ENCODE data around the gene SPTAN1. TPM values are rescaled to one million over a fixed set of nuclear protein-coding genes. Genes with fewer than 3 reads are reported as not detected.
"Not testable (repeated sequence)": the region's sequence is repeated elsewhere in the genome, so short reads cannot be mapped to it uniquely, and the experiment has no call there.

Gene SPTAN1
- 75.7 TPM for total RNA-seq

- ATAC-seq, result peak; percentile 90
- DNase-seq (ENCODE audit: low spot score), result peak; percentile 91
Measured at GRCh38 chr9:128552153-128552743, at the start of gene SPTAN1. Gene SPTAN1 (plus strand): TSS chr9:128552587. CDS start chr9:128566741, 14,154 bp downstream.

DNA sequence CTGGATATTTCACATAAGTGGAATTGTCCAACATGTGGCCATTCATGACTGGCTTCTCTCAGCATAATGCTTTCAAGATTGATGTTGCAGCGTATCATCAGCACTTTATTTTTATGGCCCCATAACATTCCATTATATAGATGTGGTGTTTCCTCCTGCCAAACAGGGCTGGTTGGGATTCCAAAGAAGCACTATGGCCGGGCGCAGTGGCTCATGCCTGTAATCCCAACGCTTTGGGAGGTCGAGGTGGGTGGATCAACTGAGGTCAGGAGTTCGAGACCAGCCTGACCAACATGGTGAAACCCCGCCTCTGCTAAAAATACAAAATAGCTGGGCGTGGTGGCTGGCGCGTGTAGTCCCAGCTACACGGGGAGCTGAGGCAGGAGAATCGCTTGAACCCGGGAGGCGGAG, 49.0 kb upstream of the SPTAN1 start:
- not testable (repeated sequence) for DNase-seq (ENCODE audit: low spot score); ATAC-seq

DNA sequence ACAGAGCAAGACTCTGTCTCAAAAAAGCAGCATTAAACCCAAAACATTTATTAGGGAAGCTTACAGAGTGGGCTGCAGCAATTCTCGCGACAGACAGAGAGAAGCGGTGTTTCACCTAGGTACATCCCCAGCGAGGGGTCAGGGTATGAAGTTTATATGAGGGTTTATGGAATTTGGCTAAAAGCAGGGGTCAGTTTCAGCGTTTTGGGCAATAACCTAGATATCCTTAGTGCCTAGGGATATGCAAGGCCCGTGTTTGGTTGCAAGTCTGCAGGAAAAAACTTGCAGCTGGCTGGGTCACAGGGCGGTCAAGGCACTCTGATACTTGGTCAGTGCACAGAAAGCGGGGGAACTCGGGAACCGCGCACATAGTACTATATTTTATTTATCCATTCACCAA, 48.5 kb upstream of the SPTAN1 start:
- ATAC-seq (peak; percentile 52), DNase-seq (ENCODE audit: low spot score) (no peak)

- DNase-seq (ENCODE audit: low spot score) (peak; percentile 97), ATAC-seq (peak; percentile 97)
Measured at GRCh38 chr9:128504485-128505413, 47.6 kb upstream of the SPTAN1 start, which contains the start of gene GLE1. Gene GLE1 (plus strand): TSS chr9:128504719. CDS start chr9:128504806, 87 bp downstream.

- no peak for DNase-seq (ENCODE audit: low spot score)
- no peak for ATAC-seq
Measured at GRCh38 chr9:128505414-128505765, 47.0 kb upstream of the SPTAN1 start.

GRCh38 chr9:128505906-128506305, 46.5 kb upstream of the SPTAN1 start:
- not testable (repeated sequence) for DNase-seq (ENCODE audit: low spot score); ATAC-seq

DNA sequence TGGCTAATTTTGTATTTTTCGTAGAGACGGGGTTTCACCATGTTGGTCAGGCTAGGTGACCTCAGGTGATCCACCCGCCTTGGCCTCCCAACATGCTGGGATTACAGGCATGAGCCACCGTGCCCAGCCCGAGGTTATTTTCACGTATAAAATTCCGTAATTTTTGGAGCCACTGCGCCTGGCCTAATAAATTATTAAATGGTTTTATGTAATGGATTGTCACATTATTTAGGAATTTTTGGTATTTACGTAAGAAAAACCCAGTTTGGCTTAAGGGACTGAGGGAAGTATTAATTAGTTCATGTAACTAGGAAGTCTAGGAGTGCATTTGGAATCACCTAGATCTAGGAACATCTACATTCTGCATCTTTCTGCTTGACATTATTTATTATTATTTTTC, 39.6 kb upstream of the SPTAN1 start:
- ATAC-seq (no peak), DNase-seq (ENCODE audit: low spot score) (no peak)

- ATAC-seq (no peak), DNase-seq (ENCODE audit: low spot score) (no peak)
Measured at GRCh38 chr9:128521956-128522355, 30.4 kb upstream of the SPTAN1 start.

DNA sequence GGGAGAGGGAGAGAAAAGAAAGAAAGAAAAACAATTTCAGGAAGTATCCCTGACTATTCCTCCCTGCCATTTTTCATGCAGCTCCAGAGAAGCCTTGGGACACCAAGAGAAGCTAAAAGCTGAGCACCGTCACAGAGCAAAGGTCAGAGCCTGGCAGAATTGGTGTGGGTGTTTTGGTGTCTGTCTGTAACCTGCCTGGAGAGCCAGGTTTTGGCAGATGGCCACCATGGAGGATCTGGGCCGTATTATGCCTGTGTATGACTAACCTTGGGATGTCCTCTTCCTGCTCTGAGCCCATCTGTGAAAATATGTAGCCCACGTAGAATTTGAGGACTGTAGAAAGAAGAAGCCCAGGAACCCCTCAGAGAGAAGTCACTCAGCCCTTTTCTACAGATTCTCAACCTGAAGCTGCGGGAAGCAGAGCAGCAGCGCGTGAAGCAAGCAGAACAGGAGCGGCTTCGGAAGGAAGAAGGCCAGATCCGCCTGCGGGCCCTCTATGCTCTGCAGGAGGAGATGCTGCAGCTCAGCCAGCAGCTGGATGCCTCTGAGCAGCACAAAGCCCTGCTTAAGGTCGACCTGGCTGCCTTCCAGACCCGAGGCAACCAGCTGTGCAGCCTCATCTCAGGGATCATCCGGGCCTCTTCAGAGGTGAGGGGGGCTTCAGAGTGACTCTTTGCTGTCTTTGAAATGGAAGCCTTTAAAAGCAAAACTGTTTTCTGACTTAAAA, 29.0 kb upstream of the SPTAN1 start:
- DNase-seq (ENCODE audit: low spot score), result peak; percentile 87
- peak; percentile 98 for ATAC-seq

DNA sequence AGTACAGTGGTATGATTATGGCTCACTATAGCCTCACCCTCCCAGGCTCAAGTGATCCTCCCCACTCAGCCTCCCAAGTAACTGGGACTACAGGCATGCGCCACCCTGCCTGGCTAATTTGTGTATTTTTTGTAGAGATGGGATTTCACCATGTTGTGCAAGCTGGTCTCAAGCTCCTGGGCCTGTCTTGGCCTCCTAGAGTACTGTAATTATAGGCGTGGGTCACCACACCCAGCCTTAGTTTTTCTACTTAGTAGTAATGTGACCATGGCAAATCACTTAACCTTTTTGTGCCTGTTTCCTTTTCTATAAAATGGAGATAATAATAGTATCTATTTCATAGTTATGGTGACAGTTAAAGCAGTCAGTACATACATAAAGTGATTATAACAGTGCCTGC, 25.7 kb upstream of the SPTAN1 start:
- ATAC-seq (no peak), DNase-seq (ENCODE audit: low spot score) (no peak)

GRCh38 chr9:128528445-128529160, 23.8 kb upstream of the SPTAN1 start:
- ATAC-seq (no peak), DNase-seq (ENCODE audit: low spot score) (no peak)

- ATAC-seq (peak; percentile 31), DNase-seq (ENCODE audit: low spot score) (no peak)
Measured at GRCh38 chr9:128529191-128529590, 23.2 kb upstream of the SPTAN1 start.

DNA sequence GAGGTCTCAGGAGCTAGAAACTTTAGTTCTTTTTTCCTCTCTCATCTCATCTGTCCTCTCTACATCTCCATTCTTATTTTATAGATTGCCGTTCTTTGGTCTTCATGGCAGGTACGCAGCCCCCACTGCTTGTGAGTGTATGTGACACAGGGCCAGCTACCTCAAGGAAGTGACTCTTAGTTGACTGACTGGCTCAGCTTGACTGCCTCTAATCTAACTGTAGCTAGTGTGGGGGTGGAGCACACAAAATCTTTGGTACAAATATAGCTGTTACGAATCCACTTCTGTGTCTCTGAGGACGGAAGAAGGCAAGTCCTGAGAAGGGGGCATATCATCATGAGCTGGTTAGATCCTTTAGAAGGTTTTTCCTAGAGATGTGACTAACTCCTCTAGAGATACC, 19.8 kb upstream of the SPTAN1 start:
- ATAC-seq (no peak), DNase-seq (ENCODE audit: low spot score) (no peak)

GRCh38 chr9:128540634-128541360, 11.6 kb upstream of the SPTAN1 start:
- ATAC-seq, result peak; percentile 91
- DNase-seq (ENCODE audit: low spot score), result no peak

GRCh38 chr9:128546504-128546903, 5.9 kb upstream of the SPTAN1 start:
- DNase-seq (ENCODE audit: low spot score), result no peak
- ATAC-seq, result no peak

- DNase-seq (ENCODE audit: low spot score) (no peak), ATAC-seq (no peak)
Measured at GRCh38 chr9:128548876-128549275, 3.5 kb upstream of the SPTAN1 start.

GRCh38 chr9:128550226-128550625, 2.2 kb upstream of the SPTAN1 start:
- ATAC-seq (no peak), DNase-seq (ENCODE audit: low spot score) (no peak)

- peak; percentile 26 for ATAC-seq
Measured at GRCh38 chr9:128550770-128551656, 1.4 kb upstream of the SPTAN1 start.

GRCh38 chr9:128551657-128552152, 682 bp upstream of the SPTAN1 start:
- DNase-seq (ENCODE audit: low spot score), result no peak
- ATAC-seq, result no peak

More at GRCh38 chr9:128550770-128551656, 1.4 kb upstream of the SPTAN1 start:
- peak; percentile 62 for DNase-seq (ENCODE audit: low spot score)

Measured in left lobe of liver (tissue), 2 donors.